T-cell (primary cell): ENCODE data around the gene NAIF1. TPM values are rescaled to one million over a fixed set of nuclear protein-coding genes. Genes with fewer than 3 reads are reported as not detected.

Experiments used
- ATAC-seq, 4 experiments: fragments of 200-7000 bp in 3 of 4; fragments of 150-1000 bp in 1 of 4; cut with Tn5 transposase; replicated peaks in 1 of 4; 1 replicate in 3 of 4; 2 replicates in 1 of 4; pipeline ENCODE4 v1.10.0; 2021; ENCODE audit warnings: moderate library complexity in 3 of 4, mild to moderate bottlenecking in 2 of 4, moderate number of reproducible peaks in 1 of 4
- CTCF ChIA-PET, 2 donors: fragments of 300-600 bp; sonication (Branson Sonifier 250); formaldehyde crosslinking; loops; one replicate each; lab custom pipeline; 2022; ENCODE audit warnings: antibody characterized with exemption in 2 of 2; lab: Charles Lee
- POLR2A ChIA-PET, 2 donors: fragments of 300-600 bp; sonication (Branson Sonifier 250); formaldehyde crosslinking; loops; one replicate each; lab custom pipeline; 2022; ENCODE audit warnings: antibody characterized with exemption in 2 of 2; lab: Charles Lee
- DNase-seq, 35 experiments: peaks; one replicate each; pipeline versions ENCODE4 v3.0.0 to v3.0.0-alpha.2; 2013 to 2023
- H3K27ac ChIP-seq: one replicate; pipeline ENCODE4 v1.5.1; 2013; ENCODE audit warnings: low read length
- H3K27me3 ChIP-seq, 2 experiments: replicated peaks in 1 of 2; 1 replicate in 1 of 2; 2 replicates in 1 of 2; pipeline versions ENCODE4 v1.6.1 to v1.7.0; 2013; ENCODE audit warnings: low read length in 1 of 2, mixed read lengths in 1 of 2; ENCODE audit not compliant: control insufficient read depth in 2 of 2, insufficient read depth in 2 of 2; ENCODE audit errors: extremely low read depth in 1 of 2
- H3K36me3 ChIP-seq, 2 donors: 1 replicate in 1 of 2; 2 replicates in 1 of 2; pipeline versions ENCODE4 v1.6.1 to v1.7.0; 2013; ENCODE audit warnings: low read length in 1 of 2; ENCODE audit not compliant: control insufficient read depth in 2 of 2, insufficient read depth in 1 of 2; ENCODE audit errors: extremely low read depth in 1 of 2
- H3K4me1 ChIP-seq, 2 experiments: 1 replicate in 1 of 2; 2 replicates in 1 of 2; pipeline versions ENCODE4 v1.6.1 to v1.7.0; 2013; ENCODE audit warnings: low read length in 2 of 2, mixed read lengths in 1 of 2; ENCODE audit not compliant: insufficient read depth in 2 of 2, control insufficient read depth in 1 of 2; ENCODE audit errors: extremely low read depth in 1 of 2
- H3K4me3 ChIP-seq, 2 donors: 1 replicate in 1 of 2; 2 replicates in 1 of 2; pipeline versions ENCODE4 v1.5.1 to v1.7.0; 2013; ENCODE audit warnings: mild to moderate bottlenecking in 2 of 2, low read length in 1 of 2, moderate library complexity in 1 of 2; ENCODE audit not compliant: control insufficient read depth in 1 of 2; ENCODE audit errors: extremely low read depth in 1 of 2
- H3K9me3 ChIP-seq: 2 replicates; pipeline ENCODE4 v1.7.0; 2013
- H3K27ac Mint-ChIP-seq, 2 donors: one replicate each; pipeline ENCODE4 v1.8.0; 2020 to 2021; ENCODE audit warnings: mild to moderate bottlenecking in 2 of 2, mixed read lengths in 2 of 2
- H3K27me3 Mint-ChIP-seq, 2 donors: one replicate each; pipeline ENCODE4 v1.8.0; 2021 to 2022; ENCODE audit warnings: mixed read lengths in 2 of 2
- H3K36me3 Mint-ChIP-seq: one replicate; pipeline ENCODE4 v1.8.0; 2021; ENCODE audit warnings: mixed read lengths
- H3K4me1 Mint-ChIP-seq, 3 donors: one replicate each; pipeline ENCODE4 v1.8.0; 2020 to 2022; ENCODE audit warnings: mixed read lengths in 3 of 3, mild to moderate bottlenecking in 1 of 3
- H3K4me3 Mint-ChIP-seq, 3 donors: one replicate each; pipeline ENCODE4 v1.8.0; 2020 to 2022; ENCODE audit warnings: mild to moderate bottlenecking in 3 of 3, mixed read lengths in 3 of 3, moderate library complexity in 3 of 3
- H3K9me3 Mint-ChIP-seq, 3 donors: one replicate each; pipeline ENCODE4 v1.8.0; 2020 to 2022; ENCODE audit warnings: mixed read lengths in 3 of 3
- WGBS: methylation state at CpG from one replicate; pipeline ENCODE4 v1.1.5; 2013; ENCODE audit warnings: missing lambda C conversion rate; ENCODE audit not compliant: insufficient coverage; 5-methylcytosine and 5-hydroxymethylcytosine counted together
- total RNA-seq, 35 experiments: library from RNA in 6 of 35; stranded (reverse) in 6 of 35; fragments of 120-200 nt in 1 of 35; gene quantifications; one replicate each; pipeline versions ENCODE4 v1.2.1 to v1.2.4 and lab custom pipeline; 2013 to 2026

Gene NAIF1
- total RNA-seq, 5 donors from 2014 or later (not counting 1 experiment from before 2014, with no cell fraction given), result 11.6 to 14.9 (median 13.8) TPM

- Mint-ChIP-seq H3K4me1 (peaks cover 70 to 85% (median 84%) of the 10 kb centered on the region in 3 donors), H3K27me3 (no peaks in the 10 kb centered on the region), H3K9me3 (no peaks in the 10 kb centered on the region), H3K4me3 (peak overlapping the region; percentile 47 to 70 (median 49)), H3K27ac (peak overlapping the region; percentile 86 to 93), H3K36me3 (peaks cover 4% of the 10 kb centered on the region)
- DNase-seq (peak in 34 of 35 experiments; percentile 30 to 81 (median 62)), ATAC-seq (peak; percentile 64 to 78 (median 73))
- H3K9me3 ChIP-seq, result no peaks in the 10 kb centered on the region
- no peak overlapping the region for H3K4me3 ChIP-seq
- no peaks in the 10 kb centered on the region for H3K27me3 ChIP-seq
- ChIA-PET POLR2A (interaction anchor here in 1 of 2 donors (0.9 kb wide), 1 partner anchor 27 kb away, joined by 3 read pairs; the partner anchor contains the start of gene NAIF1), CTCF (interaction anchor here in 1 of 2 donors (0.5 kb wide), 1 partner anchor 22 kb away, joined by 3 read pairs; no protein-coding TSS in a partner anchor)
- peaks cover 28 to 80% of the 10 kb centered on the region in 2 experiments for H3K4me1 ChIP-seq
- peaks cover 0 to 13% of the 10 kb centered on the region in 2 donors for H3K36me3 ChIP-seq
- H3K27ac ChIP-seq, result peak overlapping the region; percentile 19
- WGBS, result 68% methylated on average over 3 of the region's 8 CpGs
These were observed 27.2 kb upstream of the NAIF1 start for GRCh38 chr9:128094166-128094949.

GRCh38 chr9:128093011-128093410, 25.9 kb upstream of the NAIF1 start:
- Mint-ChIP-seq H3K9me3 (no peaks in the 10 kb centered on the region), H3K27me3 (no peaks in the 10 kb centered on the region), H3K4me1 (peaks cover 65 to 83% (median 82%) of the 10 kb centered on the region in 3 donors), H3K27ac (peak overlapping the region; percentile 66 to 93), H3K4me3 (peak overlapping the region; percentile 42 to 70 (median 58)), H3K36me3 (peaks cover 4% of the 10 kb centered on the region)
- no peak overlapping the region for H3K4me3 ChIP-seq
- ATAC-seq, result peak; percentile 56 to 86 (median 64)
- POLR2A ChIA-PET, result interaction anchor here (0.6 to 0.7 kb wide), 3 partner anchors 21 to 141 kb away, joined by 3 to 6 read pairs (median 3); no protein-coding TSS in a partner anchor
- H3K27me3 ChIP-seq, result no peaks in the 10 kb centered on the region
- peaks cover 0 to 12% of the 10 kb centered on the region in 2 donors for H3K36me3 ChIP-seq
- WGBS, result 76% methylated on average over 3 of the region's 4 CpGs
- CTCF ChIA-PET, result interaction anchor here in 1 of 2 donors (0.7 to 1.4 kb wide), 6 partner anchors 14 to 661 kb away, joined by 3 to 5 read pairs (median 4); partner anchors contain the start of gene NAIF1
- peaks cover 28 to 79% of the 10 kb centered on the region in 2 experiments for H3K4me1 ChIP-seq
- DNase-seq, result peak in 10 of 35 experiments; percentile 22 to 66 (median 39)
- H3K27ac ChIP-seq, result peak overlapping the region; percentile 18
- H3K9me3 ChIP-seq, result no peaks in the 10 kb centered on the region

DNA sequence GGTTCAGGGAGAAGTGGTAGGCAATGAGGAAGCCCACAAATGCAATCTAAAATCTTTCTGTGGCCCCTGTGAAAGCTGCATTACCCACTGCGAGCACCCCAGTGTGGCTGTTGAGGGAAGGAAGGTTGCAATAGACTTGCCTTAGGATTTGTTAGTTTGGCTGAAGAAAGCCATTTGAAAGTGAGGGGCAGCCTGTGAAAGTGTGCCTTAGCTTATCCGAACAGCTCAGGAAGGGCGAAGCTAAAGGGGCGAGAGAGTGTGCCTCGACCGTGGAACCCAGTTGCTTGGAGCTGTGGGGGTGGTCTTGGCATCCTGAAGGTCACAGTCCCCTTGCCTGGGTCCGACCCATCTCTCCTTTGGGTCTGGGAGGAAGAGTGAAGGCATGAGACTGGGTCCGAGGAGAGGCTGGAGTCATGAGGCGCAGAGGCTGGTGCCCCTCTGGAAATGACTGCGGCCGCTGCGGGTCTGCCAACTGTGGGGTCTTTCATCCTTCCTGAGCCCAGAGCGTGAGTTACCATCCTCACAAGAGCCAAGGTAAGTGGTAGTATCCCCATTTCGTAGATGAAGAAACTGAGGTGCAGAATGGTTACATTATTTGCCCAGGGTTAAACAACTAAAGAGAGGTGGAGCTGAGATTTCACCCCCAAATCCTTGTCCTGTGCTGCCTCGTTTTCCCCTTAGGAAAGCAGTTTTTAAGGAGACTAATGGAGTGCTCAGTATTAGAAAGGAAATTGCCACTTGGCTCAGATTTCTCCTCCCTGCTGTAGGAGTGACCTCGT, 25.3 kb upstream of the NAIF1 start:
- Histone ChIP-seq H3K36me3 (peaks cover 0 to 12% of the 10 kb centered on the region in 2 donors), H3K27ac (peak overlapping the region; percentile 6), H3K4me1 (peaks cover 28 to 74% of the 10 kb centered on the region in 2 experiments), H3K27me3 (no peaks in the 10 kb centered on the region), H3K4me3 (no peak overlapping the region), H3K9me3 (no peaks in the 10 kb centered on the region)
- ATAC-seq (peak in 1 of 4 experiments; percentile 3), DNase-seq (no peak)
- Mint-ChIP-seq H3K9me3 (no peaks in the 10 kb centered on the region), H3K27me3 (no peaks in the 10 kb centered on the region), H3K4me1 (peaks cover 70 to 84% (median 83%) of the 10 kb centered on the region in 3 donors), H3K4me3 (peak overlapping the region in 2 of 3 donors; percentile 62 to 70), H3K27ac (peak overlapping the region; percentile 80 to 93), H3K36me3 (peaks cover 7% of the 10 kb centered on the region)
- 98% methylated on average over 5 of the region's 16 CpGs for WGBS
- CTCF ChIA-PET, result interaction anchor here (0.6 to 1.4 kb wide), 6 partner anchors 14 to 62 kb away, joined by 3 to 5 read pairs (median 4); partner anchors contain the start of gene NAIF1 (in 1 of the 2)
- POLR2A ChIA-PET, result interaction anchor here (0.7 kb wide), 2 partner anchors 20 to 141 kb away, joined by 3 read pairs; no protein-coding TSS in a partner anchor

- no peaks in the 10 kb centered on the region for H3K27me3 ChIP-seq
- ATAC-seq, result peak in 1 of 4 experiments; percentile 32
- peaks cover 68 to 79% (median 79%) of the 10 kb centered on the region in 3 donors for H3K4me1 Mint-ChIP-seq
- H3K36me3 ChIP-seq, result peaks cover 0 to 14% of the 10 kb centered on the region in 2 donors
- WGBS, result 59% methylated on average over 12 of the region's 13 CpGs
- H3K27ac ChIP-seq, result no peak overlapping the region
- POLR2A ChIA-PET, result interaction anchor here in 1 of 2 donors (0.7 kb wide), 1 partner anchor 148 kb away, joined by 4 read pairs; no protein-coding TSS in a partner anchor
- H3K4me1 ChIP-seq, result peaks cover 28 to 70% of the 10 kb centered on the region in 2 experiments
- H3K4me3 Mint-ChIP-seq, result peak overlapping the region; percentile 28 to 70 (median 62)
- H3K36me3 Mint-ChIP-seq, result peaks cover 6% of the 10 kb centered on the region
- DNase-seq, result no peak
- peak overlapping the region; percentile 80 to 93 for H3K27ac Mint-ChIP-seq
- H3K9me3 ChIP-seq, result no peaks in the 10 kb centered on the region
- no peak overlapping the region for H3K4me3 ChIP-seq
- no peaks in the 10 kb centered on the region for H3K9me3 Mint-ChIP-seq
- CTCF ChIA-PET, result interaction anchor here (0.6 to 1.4 kb wide), 9 partner anchors 9 to 1229 kb away, joined by 3 to 5 read pairs (median 3); no protein-coding TSS in a partner anchor
- H3K27me3 Mint-ChIP-seq, result no peaks in the 10 kb centered on the region
These were observed 24.5 kb upstream of the NAIF1 start for GRCh38 chr9:128091571-128091970.

- Histone ChIP-seq H3K27ac (no peak overlapping the region), H3K36me3 (peaks cover 0 to 15% of the 10 kb centered on the region in 2 donors), H3K27me3 (no peaks in the 10 kb centered on the region), H3K4me3 (no peak overlapping the region), H3K4me1 (peaks cover 28 to 70% of the 10 kb centered on the region in 2 experiments), H3K9me3 (no peaks in the 10 kb centered on the region)
- Mint-ChIP-seq H3K27ac (peak overlapping the region; percentile 36 to 69), H3K9me3 (no peaks in the 10 kb centered on the region), H3K36me3 (peaks cover 6% of the 10 kb centered on the region), H3K4me1 (peaks cover 66 to 77% (median 76%) of the 10 kb centered on the region in 3 donors), H3K27me3 (no peaks in the 10 kb centered on the region), H3K4me3 (peak overlapping the region in 2 of 3 donors; percentile 18 to 70)
- no peak for ATAC-seq
- CTCF ChIA-PET, result interaction anchor here (0.6 to 1.0 kb wide), 7 partner anchors 9 to 1229 kb away, joined by 3 to 5 read pairs (median 3); no protein-coding TSS in a partner anchor
- POLR2A ChIA-PET, result interaction anchor here in 1 of 2 donors (0.7 kb wide), 1 partner anchor 148 kb away, joined by 4 read pairs; no protein-coding TSS in a partner anchor
- no peak for DNase-seq
- 90% methylated on average over 11 of the region's 13 CpGs for WGBS
These were observed 24.0 kb upstream of the NAIF1 start for GRCh38 chr9:128091144-128091543.
